H1 (cell line): Measurements from ENCODE around the gene ADAM12. TPM values are rescaled to one million over a fixed set of nuclear protein-coding genes. Genes with fewer than 3 reads are reported as not detected.

Experiments
- BCL11A ChIP-seq, 2 experiments: IDR thresholded peaks; one replicate each; pipeline ENCODE4 v1.6.1; 2011; ENCODE audit warnings: low read depth in 2 of 2, low read length in 2 of 2, mild to moderate bottlenecking in 2 of 2
- CTCF ChIP-seq, 3 experiments: IDR thresholded peaks; 1 replicate in 2 of 3; 2 replicates in 1 of 3; pipeline versions ENCODE4 v1.5.1 to v1.6.1; 2011; ENCODE audit warnings: low read length in 3 of 3, mild to moderate bottlenecking in 3 of 3, inconsistent platforms in 2 of 3, low read depth in 1 of 3, moderate library complexity in 1 of 3; ENCODE audit not compliant: insufficient read depth in 1 of 3; ENCODE audit errors: control extremely low read depth in 1 of 3
- EZH2 ChIP-seq: fragments of 200-600 bp; sonication (generic); IDR thresholded peaks from 2 replicates; pipeline ENCODE4 v1.7.1; 2012; ENCODE audit warnings: low read depth, mild to moderate bottlenecking, moderate library complexity, low read length, inconsistent platforms; ENCODE audit not compliant: severe bottlenecking
- FOSL1 ChIP-seq: IDR thresholded peaks from 2 replicates; pipeline ENCODE4 v1.6.1; 2011; ENCODE audit warnings: mild to moderate bottlenecking, low read depth, low read length, moderate library complexity; ENCODE audit not compliant: insufficient read depth
- GABPA ChIP-seq: IDR thresholded peaks from 2 replicates; pipeline ENCODE4 v1.6.1; 2011; ENCODE audit warnings: mild to moderate bottlenecking, low read length, moderate library complexity, borderline replicate concordance; ENCODE audit not compliant: insufficient read depth
- PHF8 ChIP-seq: fragments of 200-600 bp; sonication (generic); conservative IDR thresholded peaks from 2 replicates; pipeline ENCODE4 v1.7.1; 2012; ENCODE audit warnings: low read depth, mild to moderate bottlenecking, inconsistent platforms, low read length, moderate library complexity
- TEAD4 ChIP-seq: IDR thresholded peaks from 2 replicates; pipeline ENCODE4 v1.6.1; 2012; ENCODE audit warnings: low read depth, low read length, inconsistent platforms, mixed read lengths
- polyA plus RNA-seq, 7 experiments: library from polyadenylated mRNA; depleted of rRNA in 3 of 7; stranded (reverse) in 5 of 7; unstranded in 2 of 7; fragments of >200 nt in 5 of 7; fragments of 200-250 nt in 2 of 7; gene quantifications; 1 replicate in 5 of 7; 2 replicates in 1 of 7; 4 replicates in 1 of 7; pipeline versions ENCODE4 v1.2.1 to v1.2.3, GENCODE V29; 2011 to 2013; ENCODE audit warnings: missing spikeins in 2 of 7, mixed read lengths in 2 of 7
- total RNA-seq: library from RNA; stranded (reverse); fragmentation: NEBNext Ultra II Directional; extraction: Animal tissue kit (Norgen Biotek cat#: 25700); gene quantifications from 2 replicates; pipeline ENCODE4 v1.2.1, GENCODE V29; 2021
- TF ChIP-seq, protein P1 (sequence below): fragments of 300-600 bp; sonication (generic); IDR thresholded peaks from 2 replicates; pipeline ENCODE4 v1.7.1; 2012; ENCODE audit warnings: low read length, moderate library complexity, mild to moderate bottlenecking, inconsistent platforms; ENCODE audit not compliant: insufficient replicate concordance

The ADAM12 gene
- total and polyA plus RNA-seq, 2 of the 8 experiments (the other 6 are each of a cell fraction or from before 2014, with no cell fraction given): 0.07 to 0.17 TPM

DNA sequence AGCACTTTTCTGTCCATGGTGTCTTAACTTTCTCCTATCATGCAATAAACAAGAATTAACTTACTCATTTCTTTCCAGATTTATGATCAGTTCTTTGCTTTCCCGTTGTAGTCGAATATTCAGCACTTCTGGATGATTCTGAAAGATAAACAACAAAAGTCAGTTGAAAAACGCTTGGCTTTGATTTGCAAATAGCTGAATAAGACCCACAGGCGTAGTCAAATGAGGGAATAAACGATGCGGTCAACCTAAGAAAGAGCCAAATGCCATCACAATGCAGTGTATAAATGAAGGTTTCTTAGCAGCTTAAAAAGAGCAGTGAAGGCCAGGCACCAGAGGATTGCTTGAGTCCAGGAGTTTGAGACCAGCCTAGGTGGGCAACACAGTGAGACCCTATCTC is 109.4 kb downstream of the ADAM12 start (continued):
- TF ChIP-seq, protein P1, sequence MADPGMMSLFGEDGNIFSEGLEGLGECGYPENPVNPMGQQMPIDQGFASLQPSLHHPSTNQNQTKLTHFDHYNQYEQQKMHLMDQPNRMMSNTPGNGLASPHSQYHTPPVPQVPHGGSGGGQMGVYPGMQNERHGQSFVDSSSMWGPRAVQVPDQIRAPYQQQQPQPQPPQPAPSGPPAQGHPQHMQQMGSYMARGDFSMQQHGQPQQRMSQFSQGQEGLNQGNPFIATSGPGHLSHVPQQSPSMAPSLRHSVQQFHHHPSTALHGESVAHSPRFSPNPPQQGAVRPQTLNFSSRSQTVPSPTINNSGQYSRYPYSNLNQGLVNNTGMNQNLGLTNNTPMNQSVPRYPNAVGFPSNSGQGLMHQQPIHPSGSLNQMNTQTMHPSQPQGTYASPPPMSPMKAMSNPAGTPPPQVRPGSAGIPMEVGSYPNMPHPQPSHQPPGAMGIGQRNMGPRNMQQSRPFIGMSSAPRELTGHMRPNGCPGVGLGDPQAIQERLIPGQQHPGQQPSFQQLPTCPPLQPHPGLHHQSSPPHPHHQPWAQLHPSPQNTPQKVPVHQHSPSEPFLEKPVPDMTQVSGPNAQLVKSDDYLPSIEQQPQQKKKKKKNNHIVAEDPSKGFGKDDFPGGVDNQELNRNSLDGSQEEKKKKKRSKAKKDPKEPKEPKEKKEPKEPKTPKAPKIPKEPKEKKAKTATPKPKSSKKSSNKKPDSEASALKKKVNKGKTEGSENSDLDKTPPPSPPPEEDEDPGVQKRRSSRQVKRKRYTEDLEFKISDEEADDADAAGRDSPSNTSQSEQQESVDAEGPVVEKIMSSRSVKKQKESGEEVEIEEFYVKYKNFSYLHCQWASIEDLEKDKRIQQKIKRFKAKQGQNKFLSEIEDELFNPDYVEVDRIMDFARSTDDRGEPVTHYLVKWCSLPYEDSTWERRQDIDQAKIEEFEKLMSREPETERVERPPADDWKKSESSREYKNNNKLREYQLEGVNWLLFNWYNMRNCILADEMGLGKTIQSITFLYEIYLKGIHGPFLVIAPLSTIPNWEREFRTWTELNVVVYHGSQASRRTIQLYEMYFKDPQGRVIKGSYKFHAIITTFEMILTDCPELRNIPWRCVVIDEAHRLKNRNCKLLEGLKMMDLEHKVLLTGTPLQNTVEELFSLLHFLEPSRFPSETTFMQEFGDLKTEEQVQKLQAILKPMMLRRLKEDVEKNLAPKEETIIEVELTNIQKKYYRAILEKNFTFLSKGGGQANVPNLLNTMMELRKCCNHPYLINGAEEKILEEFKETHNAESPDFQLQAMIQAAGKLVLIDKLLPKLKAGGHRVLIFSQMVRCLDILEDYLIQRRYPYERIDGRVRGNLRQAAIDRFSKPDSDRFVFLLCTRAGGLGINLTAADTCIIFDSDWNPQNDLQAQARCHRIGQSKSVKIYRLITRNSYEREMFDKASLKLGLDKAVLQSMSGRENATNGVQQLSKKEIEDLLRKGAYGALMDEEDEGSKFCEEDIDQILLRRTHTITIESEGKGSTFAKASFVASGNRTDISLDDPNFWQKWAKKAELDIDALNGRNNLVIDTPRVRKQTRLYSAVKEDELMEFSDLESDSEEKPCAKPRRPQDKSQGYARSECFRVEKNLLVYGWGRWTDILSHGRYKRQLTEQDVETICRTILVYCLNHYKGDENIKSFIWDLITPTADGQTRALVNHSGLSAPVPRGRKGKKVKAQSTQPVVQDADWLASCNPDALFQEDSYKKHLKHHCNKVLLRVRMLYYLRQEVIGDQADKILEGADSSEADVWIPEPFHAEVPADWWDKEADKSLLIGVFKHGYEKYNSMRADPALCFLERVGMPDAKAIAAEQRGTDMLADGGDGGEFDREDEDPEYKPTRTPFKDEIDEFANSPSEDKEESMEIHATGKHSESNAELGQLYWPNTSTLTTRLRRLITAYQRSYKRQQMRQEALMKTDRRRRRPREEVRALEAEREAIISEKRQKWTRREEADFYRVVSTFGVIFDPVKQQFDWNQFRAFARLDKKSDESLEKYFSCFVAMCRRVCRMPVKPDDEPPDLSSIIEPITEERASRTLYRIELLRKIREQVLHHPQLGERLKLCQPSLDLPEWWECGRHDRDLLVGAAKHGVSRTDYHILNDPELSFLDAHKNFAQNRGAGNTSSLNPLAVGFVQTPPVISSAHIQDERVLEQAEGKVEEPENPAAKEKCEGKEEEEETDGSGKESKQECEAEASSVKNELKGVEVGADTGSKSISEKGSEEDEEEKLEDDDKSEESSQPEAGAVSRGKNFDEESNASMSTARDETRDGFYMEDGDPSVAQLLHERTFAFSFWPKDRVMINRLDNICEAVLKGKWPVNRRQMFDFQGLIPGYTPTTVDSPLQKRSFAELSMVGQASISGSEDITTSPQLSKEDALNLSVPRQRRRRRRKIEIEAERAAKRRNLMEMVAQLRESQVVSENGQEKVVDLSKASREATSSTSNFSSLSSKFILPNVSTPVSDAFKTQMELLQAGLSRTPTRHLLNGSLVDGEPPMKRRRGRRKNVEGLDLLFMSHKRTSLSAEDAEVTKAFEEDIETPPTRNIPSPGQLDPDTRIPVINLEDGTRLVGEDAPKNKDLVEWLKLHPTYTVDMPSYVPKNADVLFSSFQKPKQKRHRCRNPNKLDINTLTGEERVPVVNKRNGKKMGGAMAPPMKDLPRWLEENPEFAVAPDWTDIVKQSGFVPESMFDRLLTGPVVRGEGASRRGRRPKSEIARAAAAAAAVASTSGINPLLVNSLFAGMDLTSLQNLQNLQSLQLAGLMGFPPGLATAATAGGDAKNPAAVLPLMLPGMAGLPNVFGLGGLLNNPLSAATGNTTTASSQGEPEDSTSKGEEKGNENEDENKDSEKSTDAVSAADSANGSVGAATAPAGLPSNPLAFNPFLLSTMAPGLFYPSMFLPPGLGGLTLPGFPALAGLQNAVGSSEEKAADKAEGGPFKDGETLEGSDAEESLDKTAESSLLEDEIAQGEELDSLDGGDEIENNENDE: no peak
- TF ChIP-seq BCL11A (IDR thresholded peaks at IDR 0.05; ENCODE audit: low read depth in 2 of 2, low read length in 2 of 2): no peak
- no peak for TF ChIP-seq EZH2
- TF ChIP-seq TEAD4: no peak
- no peak for TF ChIP-seq CTCF (IDR thresholded peaks at IDR 0.05; ENCODE audit: control extremely low read depth in 1 of 3, insufficient read depth in 1 of 3, low read depth in 1 of 3, low read length in 3 of 3)
- TF ChIP-seq PHF8: no peak
- no peak for TF ChIP-seq FOSL1
- no peak for TF ChIP-seq GABPA
